GM12878 (cell line): Measurements from ENCODE around the gene HID1. TPM values are rescaled to one million over a fixed set of nuclear protein-coding genes. Genes with fewer than 3 reads are reported as not detected.
A peak's percentile ranks its signal among the peaks of the same experiment; 100 is the strongest.
"Not testable (repeated sequence)": the region's sequence is repeated elsewhere in the genome, so short reads cannot be mapped to it uniquely, and the experiment has no call there.

Source experiments
- ATAC-seq: fragments of 200-7000 bp; cut with Tn5 transposase; 3 replicates; pipeline ENCODE4 v1.9.1; 2020; ENCODE audit warnings: mild to moderate bottlenecking, moderate library complexity
- BruUV-seq: library from RNA; stranded (reverse); fragments of 400-500 nt; replicated peaks from 2 replicates; lab custom pipeline; 2021; lab: Mats Ljungman, UMichigan
- CTCF ChIA-PET: fragments of 300-600 bp; sonication (Branson Sonifier 250); formaldehyde crosslinking; extraction: SDS; loops from one replicate; lab custom pipeline; 2021; ENCODE audit warnings: inconsistent platforms; lab: Yijun Ruan, JAX
- POLR2A ChIA-PET: fragments of 350-600 bp; formaldehyde crosslinking; extraction: SDS; loops from one replicate; lab custom pipeline; 2021; ENCODE audit warnings: inconsistent platforms; lab: Charles Lee
- RAD21 ChIA-PET: fragments of 300-600 bp; sonication (Branson Sonifier 250); formaldehyde crosslinking; loops from one replicate; lab custom pipeline; 2023; ENCODE audit warnings: antibody characterized with exemption; ENCODE audit not compliant: unreplicated experiment; lab: Charles Lee
- SMC1A ChIA-PET: fragments of 300-600 bp; sonication (Branson Sonifier 250); formaldehyde crosslinking; loops from one replicate; lab custom pipeline; 2023; ENCODE audit not compliant: unreplicated experiment, uncharacterized antibody; lab: Charles Lee
- DNase-seq: peaks from one replicate; pipeline ENCODE4 v3.0.0-alpha.2; 2011; ENCODE audit warnings: low read depth, low spot score
- FAIRE-seq: peaks from 3 replicates; lab custom pipeline; 2011; peaks lifted over from hg19 to GRCh38; lab: Jason Lieb, UNC
- H2AFZ ChIP-seq: 2 replicates; pipeline ENCODE4 v1.6.0; 2011; ENCODE audit warnings: low read depth, low read length, control low read depth; ENCODE audit not compliant: control insufficient read depth
- H3K27ac ChIP-seq: 2 replicates; pipeline ENCODE4 v1.5.1; 2011; ENCODE audit warnings: control low read depth; ENCODE audit not compliant: control insufficient read depth, insufficient read depth
- H3K27me3 ChIP-seq, 2 experiments: replicated peaks in 1 of 2; 2 replicates each; pipeline versions ENCODE4 v1.6.0 to v1.6.1; 2011; ENCODE audit warnings: low read length in 1 of 2; ENCODE audit not compliant: control insufficient read depth in 2 of 2, insufficient read depth in 2 of 2
- H3K36me3 ChIP-seq, 2 experiments: 2 replicates each; pipeline ENCODE4 v1.5.1; 2011; ENCODE audit warnings: low read length in 1 of 2; ENCODE audit not compliant: control insufficient read depth in 2 of 2, insufficient read depth in 2 of 2
- H3K4me1 ChIP-seq: 2 replicates; pipeline ENCODE4 v1.6.1; 2011; ENCODE audit warnings: mild to moderate bottlenecking, low read length, moderate library complexity, mixed read lengths; ENCODE audit not compliant: control insufficient read depth, insufficient read depth
- H3K4me2 ChIP-seq: 2 replicates; pipeline ENCODE4 v1.6.0; 2011; ENCODE audit warnings: control low read depth; ENCODE audit not compliant: control insufficient read depth, insufficient read depth
- H3K4me3 ChIP-seq: fragments of 200-600 bp; sonication (generic); 2 replicates; pipeline ENCODE4 v1.5.1; 2016
- H3K79me2 ChIP-seq: 2 replicates; pipeline ENCODE4 v1.6.0; 2011; ENCODE audit warnings: low read length; ENCODE audit not compliant: control insufficient read depth, insufficient read depth
- H3K9ac ChIP-seq: 2 replicates; pipeline ENCODE4 v1.8.0; 2011; ENCODE audit warnings: low read length, control low read depth, mixed read lengths; ENCODE audit not compliant: control insufficient read depth, insufficient read depth
- H3K9me3 ChIP-seq: replicated peaks from 3 replicates; pipeline ENCODE4 v1.5.1; 2011; ENCODE audit warnings: mild to moderate bottlenecking, low read length; ENCODE audit not compliant: control insufficient read depth, insufficient read depth
- H4K20me1 ChIP-seq: 2 replicates; pipeline ENCODE4 v1.6.0; 2011; ENCODE audit not compliant: control insufficient read depth, insufficient read depth
- CBX5 ChIP-seq: sonication (generic); IDR thresholded peaks from 2 replicates; pipeline ENCODE4 v1.6.1; 2016; ENCODE audit warnings: low read depth, moderate library complexity, mild to moderate bottlenecking, inconsistent platforms
- NFYB ChIP-seq: IDR thresholded peaks from 2 replicates; pipeline ENCODE4 v1.6.1; 2011; ENCODE audit warnings: low read depth, mild to moderate bottlenecking, low read length, improper control_type of control experiment, moderate library complexity; ENCODE audit not compliant: insufficient read depth
- SPI1 ChIP-seq: IDR thresholded peaks from 2 replicates; pipeline ENCODE4 v1.6.1; 2011; ENCODE audit warnings: low read depth, mild to moderate bottlenecking, low read length, moderate library complexity, borderline replicate concordance; ENCODE audit not compliant: insufficient read depth
- STAT3 ChIP-seq: IDR thresholded peaks from 2 replicates; pipeline ENCODE4 v1.6.1; 2011; ENCODE audit warnings: low read depth, low read length, improper control_type of control experiment
- SUZ12 ChIP-seq: fragments of 200-600 bp; sonication (generic); IDR thresholded peaks from one replicate; pipeline ENCODE4 v1.6.1; 2018; ENCODE audit warnings: antibody characterized with exemption, mild to moderate bottlenecking; ENCODE audit not compliant: unreplicated experiment
- ZNF24 ChIP-seq: fragments of 450-650 bp; IDR thresholded peaks from 2 replicates; pipeline ENCODE4 v1.6.1; 2017; ENCODE audit warnings: antibody characterized with exemption, mild to moderate bottlenecking
- WGBS: methylation state at CpG from one replicate; pipeline ENCODE4 v1.1.6; 2016; ENCODE audit warnings: low lambda C conversion rate; ENCODE audit not compliant: insufficient replicate concordance, insufficient coverage; ENCODE audit errors: missing lambda C conversion rate; 5-methylcytosine and 5-hydroxymethylcytosine counted together
- in situ Hi-C: fragments of 300-500 bp; cut with MboI; formaldehyde crosslinking; loops from 9 replicates; pipeline ENCODE4 v1.14.3; 2018; ENCODE audit warnings: mixed read lengths
- intact Hi-C: fragments of 100-400 bp; cut with micrococcal nuclease; formaldehyde crosslinking; loops from one replicate; pipeline ENCODE4 v1.14.2; 2022; ENCODE audit not compliant: unreplicated experiment
- polyA plus RNA-seq, 11 experiments: library from polyadenylated mRNA; depleted of rRNA in 4 of 11; unstranded in 6 of 11; stranded (reverse) in 5 of 11; fragments of >200 nt; fragmentation: Nextera tagmentation in 4 of 11; fragmentation: Illumina TruSeq in 1 of 11; extraction: Ambion mirVana in 4 of 11; extraction: Trizol in 1 of 11; gene quantifications; 1 replicate in 1 of 11; 2 replicates in 10 of 11; pipeline versions ENCODE4 v1.2.1 to v1.2.3, GENCODE V29; 2011 to 2016; ENCODE audit warnings: inconsistent platforms in 2 of 11, missing spikeins in 2 of 11, low read depth in 1 of 11
- total RNA-seq, 4 experiments: library from RNA; depleted of rRNA in 3 of 4; stranded (reverse); fragments of >200 nt in 3 of 4; fragmentation: Illumina TruSeq in 1 of 4; extraction: Trizol in 1 of 4; gene quantifications; 2 replicates each; pipeline versions ENCODE4 v1.2.1 to v1.2.3, GENCODE V29; 2013 to 2021

HID1 gene
- total and polyA plus RNA-seq, 10 of the 15 experiments (the other 5 are each of a cell fraction or from before 2014, with no cell fraction given) = 0.04 to 0.77 (median 0.32) TPM; not detected in 2

GRCh38 chr17:74907012-74907411, 65.5 kb downstream of the HID1 start:
- WGBS = 83% methylated on average over 34 of the region's 34 CpGs
- H3K79me2 ChIP-seq = no peaks in the 10 kb centered on the region
- POLR2A ChIA-PET = no interaction called here
- RAD21 ChIA-PET = no interaction called here
- H3K36me3 ChIP-seq = no peaks in the 10 kb centered on the region
- no peak overlapping the region for H3K4me3 ChIP-seq
- no peaks in the 10 kb centered on the region for H3K9me3 ChIP-seq
- H3K9ac ChIP-seq = no peak overlapping the region
- CTCF ChIA-PET = interaction anchor here (1.2 kb wide), 1 partner anchor 54 kb away, joined by 5 read pairs; no protein-coding TSS in a partner anchor
- no peak overlapping the region for H3K27ac ChIP-seq
- FAIRE-seq (no peak), ATAC-seq (no peak), DNase-seq (no peak)
- no peak overlapping the region for H2AFZ ChIP-seq
- TF ChIP-seq SUZ12 (no peak), SPI1 (no peak), STAT3 (no peak), CBX5 (no peak), ZNF24 (no peak)
- intact Hi-C loops (no loop called here), in situ Hi-C loops (no loop called here)
- no TSS peak for BruUV-seq
- no peaks in the 10 kb centered on the region for H4K20me1 ChIP-seq
- H3K27me3 ChIP-seq = no peaks in the 10 kb centered on the region; a peak in 2 of 4 replicates
- H3K4me1 ChIP-seq = no peaks in the 10 kb centered on the region
- no peak overlapping the region for H3K4me2 ChIP-seq
- SMC1A ChIA-PET = no interaction called here

GRCh38 chr17:74906214-74906793, 66.3 kb downstream of the HID1 start:
- BruUV-seq, H3K27me3 ChIP-seq, H3K9ac ChIP-seq, SMC1A ChIA-PET, in situ Hi-C loops, H3K4me2 ChIP-seq, H4K20me1 ChIP-seq, H2AFZ ChIP-seq, H3K79me2 ChIP-seq, H3K27ac ChIP-seq, H3K4me3 ChIP-seq, ATAC-seq, FAIRE-seq, H3K9me3 ChIP-seq, intact Hi-C loops, DNase-seq, H3K4me1 ChIP-seq, H3K36me3 ChIP-seq: not testable (repeated sequence)
- peak; percentile 45; the same call in 1 of the 2 replicates for TF ChIP-seq NFYB
- CTCF ChIA-PET = interaction anchor here (1.2 kb wide), 1 partner anchor 55 kb away, joined by 5 read pairs; no protein-coding TSS in a partner anchor
- RAD21 ChIA-PET = interaction anchor here (1.2 kb wide), 1 partner anchor 93 kb away, joined by 3 read pairs; no protein-coding TSS in a partner anchor
- POLR2A ChIA-PET = interaction anchor here (0.7 kb wide), 1 partner anchor 9 kb away, joined by 9 read pairs; no protein-coding TSS in a partner anchor
- 31% methylated on average over 6 of the region's 6 CpGs for WGBS
